HG03442 (cell line): ENCODE data around the gene TCP1.
"Not testable (repeated sequence)": the region's sequence is repeated elsewhere in the genome, so short reads cannot be mapped to it uniquely, and the experiment has no call there.

Source experiments
- ATAC-seq: cut with Tn5 transposase; IDR thresholded peaks from one replicate; pipeline ENCODE4 v1.9.1; 2021; ENCODE audit warnings: mild to moderate bottlenecking, moderate library complexity; ENCODE audit not compliant: unreplicated experiment

Gene TCP1

DNA sequence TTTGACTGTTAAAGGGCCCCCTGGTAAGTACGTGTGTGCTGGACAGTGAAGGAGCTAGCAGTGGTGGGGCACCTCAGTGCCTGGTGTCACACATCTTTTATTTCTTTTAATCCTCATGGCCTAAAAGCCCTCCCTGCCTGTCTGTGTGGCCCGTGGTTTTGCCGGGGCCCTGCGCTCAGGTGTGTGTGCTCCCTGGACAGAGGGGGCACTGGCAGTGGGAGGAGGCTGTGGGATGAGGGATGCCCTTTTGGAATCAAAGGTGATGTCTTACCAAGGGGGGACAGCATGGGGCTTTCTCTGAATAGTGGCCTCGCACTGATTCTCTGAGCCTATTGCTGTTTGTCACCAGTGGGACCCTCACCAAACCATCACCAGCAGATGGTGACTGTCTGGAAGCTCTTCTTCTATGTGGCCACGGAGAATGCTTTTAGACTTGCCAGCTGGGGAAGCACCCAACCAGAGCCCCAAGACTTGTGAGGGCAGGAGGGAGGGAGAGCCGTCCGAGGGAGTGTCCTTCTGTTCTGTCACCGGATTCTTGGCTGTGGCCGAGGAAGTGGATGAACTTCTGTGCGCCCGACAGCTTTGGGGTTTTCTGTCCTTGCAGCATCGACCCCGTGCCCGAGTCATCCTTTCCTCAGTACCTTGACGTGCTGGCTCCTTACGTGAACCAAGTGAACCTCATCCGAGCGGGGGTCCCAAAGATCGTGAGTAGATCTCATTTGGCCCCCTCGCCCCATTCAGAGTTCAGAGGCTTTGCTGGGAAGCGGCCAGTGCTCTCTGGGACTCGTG is 28.7 kb upstream of the TCP1 start:
- ATAC-seq, result no peak

DNA sequence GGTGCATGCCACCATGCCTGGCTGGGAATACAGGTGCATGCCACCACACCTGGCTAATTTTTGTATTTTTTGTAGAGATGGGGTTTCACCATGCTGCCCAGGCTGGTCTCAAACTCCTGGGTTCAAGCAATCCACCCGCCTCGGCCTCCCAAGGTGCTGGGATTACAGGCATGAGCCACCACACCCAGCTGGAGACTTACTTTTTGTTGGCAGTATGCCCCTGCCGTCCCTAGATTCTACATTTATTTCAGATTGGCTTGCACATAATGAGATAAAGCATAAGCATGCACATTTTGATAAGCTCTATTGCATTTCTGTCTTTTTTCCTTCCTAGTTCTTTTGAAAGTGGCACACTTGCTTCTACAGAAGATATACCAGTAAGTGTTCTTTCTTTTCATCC is 27.4 kb upstream of the TCP1 start:
- ATAC-seq, result not testable (repeated sequence)

DNA sequence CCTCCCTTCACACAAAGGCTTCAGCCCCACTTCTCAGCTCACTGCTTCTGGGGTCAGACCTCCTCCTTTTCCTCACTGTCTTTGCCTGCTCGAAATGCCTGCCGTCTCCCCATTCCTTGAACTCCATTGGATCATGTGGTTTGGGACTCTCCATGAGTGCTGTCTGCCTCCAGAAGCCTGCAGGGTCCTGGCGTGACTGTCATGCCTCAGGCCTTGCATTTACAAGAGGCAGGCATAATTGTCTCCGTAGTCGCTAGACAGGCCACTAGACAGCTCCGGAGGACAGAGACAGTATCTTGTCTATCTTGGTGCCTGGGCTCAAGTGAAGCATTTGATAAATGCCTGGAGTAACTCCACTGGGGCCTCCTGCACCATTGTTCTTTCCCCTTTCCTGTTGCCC is 26.0 kb upstream of the TCP1 start:
- ATAC-seq, result no peak

DNA sequence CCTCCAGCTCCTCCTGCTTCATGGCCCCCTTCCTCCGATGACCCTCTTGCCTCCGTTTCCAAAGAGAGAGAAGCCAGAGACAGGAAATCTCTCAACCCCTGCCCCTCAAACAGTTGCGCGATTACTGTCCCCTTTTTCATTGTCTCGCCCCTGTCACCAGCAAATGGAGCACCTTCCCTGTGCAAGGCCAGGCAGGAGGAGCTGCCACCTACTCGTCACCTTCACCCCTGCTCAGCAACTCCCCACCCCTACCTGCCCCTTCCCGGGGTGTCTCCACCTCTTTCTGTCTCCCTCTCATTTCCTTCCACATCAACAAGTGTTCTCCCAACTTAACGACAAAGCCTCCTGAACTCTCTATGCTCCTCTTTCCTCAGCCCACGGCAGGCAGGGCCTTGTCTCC is 24.4 kb upstream of the TCP1 start:
- no peak for ATAC-seq

DNA sequence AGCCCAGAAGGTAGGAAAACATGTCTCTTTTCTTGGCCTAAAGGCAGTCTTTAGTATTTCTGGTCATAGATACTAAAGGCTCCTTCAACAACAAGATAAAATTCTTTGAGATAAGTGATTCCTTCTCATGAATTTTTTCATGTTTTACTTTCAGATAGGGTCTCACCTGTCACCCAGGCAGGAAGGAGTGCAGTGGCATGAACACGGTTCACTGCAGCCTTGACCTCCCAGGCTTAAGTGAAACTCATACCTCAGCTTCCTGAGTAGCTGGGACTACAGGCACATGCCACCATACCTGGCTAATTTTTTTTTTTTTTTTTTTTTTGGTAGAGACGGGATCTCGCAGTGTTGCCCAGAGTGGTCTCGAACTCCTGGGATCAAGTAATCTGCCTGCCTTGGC is 19.7 kb upstream of the TCP1 start:
- ATAC-seq, result no peak

DNA sequence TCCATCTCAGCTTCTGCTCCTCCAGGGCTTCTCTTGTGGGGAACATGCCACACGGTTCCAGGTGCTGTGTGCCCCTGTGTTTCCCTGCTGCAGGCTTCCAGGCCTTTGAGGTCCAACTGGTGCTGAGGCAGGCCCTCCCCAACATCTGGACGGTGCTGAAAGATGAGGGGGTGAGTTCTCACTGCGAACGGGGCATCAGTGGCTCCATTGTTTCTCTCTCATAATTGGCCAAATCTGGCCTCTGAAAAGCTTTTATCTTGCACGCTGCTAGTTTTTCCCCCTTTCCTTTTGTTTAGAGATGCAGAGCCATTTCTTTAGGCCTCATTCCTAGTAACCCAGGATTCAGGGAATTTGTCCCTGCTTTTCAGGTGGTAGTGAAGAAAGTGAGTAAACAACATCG is 19.2 kb upstream of the TCP1 start:
- ATAC-seq, result no peak

DNA sequence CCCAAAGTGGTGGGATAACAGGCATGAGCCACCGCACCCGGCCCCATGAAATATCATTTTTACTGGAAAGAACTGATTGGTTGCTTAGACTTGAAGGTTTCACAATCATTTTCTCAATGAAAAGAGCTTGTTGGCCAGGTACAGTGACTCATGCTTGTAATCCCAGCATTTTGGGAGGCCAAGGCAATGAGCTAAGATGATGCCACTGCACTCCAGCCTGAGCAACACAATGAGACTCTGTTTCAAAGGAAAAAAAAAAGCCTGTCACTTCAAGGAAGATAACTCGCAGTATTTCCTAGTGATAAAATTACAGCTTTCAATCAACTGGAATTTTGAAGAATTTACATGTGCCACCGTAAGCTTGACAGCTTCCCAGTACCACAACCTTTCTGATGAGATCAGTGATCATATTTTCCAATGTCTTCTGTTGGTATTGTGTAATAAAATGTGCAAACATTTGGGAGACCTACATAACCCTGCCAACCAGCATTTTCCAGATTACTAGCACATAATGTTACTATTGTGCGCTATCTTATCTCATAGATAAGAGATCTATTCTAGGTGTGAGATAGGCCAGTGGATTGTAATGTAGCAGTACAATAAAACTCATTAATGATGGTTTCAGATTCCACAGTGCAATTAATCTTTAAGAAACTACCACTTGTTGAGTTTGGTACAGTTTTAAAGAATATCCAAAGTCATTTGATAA is 17.9 kb upstream of the TCP1 start:
- ATAC-seq, result no peak

DNA sequence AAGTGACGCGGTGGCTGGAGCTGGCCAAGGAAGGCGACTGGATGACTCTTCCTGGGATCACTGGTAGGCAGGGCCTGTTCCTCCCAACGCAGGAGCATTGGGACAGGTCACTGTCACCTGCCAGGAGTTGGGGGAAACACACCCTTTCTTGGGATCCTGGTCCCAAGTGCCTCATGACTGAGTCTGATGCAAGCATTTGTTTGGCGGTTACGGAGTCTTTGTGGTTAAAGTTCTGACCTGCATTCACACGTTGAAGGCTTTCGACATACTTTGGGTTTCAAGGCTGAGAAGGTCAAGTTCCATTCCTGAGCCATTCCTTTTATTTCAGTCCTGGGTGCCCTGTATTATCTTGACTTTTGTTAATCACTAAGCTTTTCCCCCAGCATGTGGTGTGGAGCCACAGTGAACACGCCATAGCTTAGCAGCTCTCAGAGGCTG is 16.6 kb upstream of the TCP1 start:
- ATAC-seq, result no peak

DNA sequence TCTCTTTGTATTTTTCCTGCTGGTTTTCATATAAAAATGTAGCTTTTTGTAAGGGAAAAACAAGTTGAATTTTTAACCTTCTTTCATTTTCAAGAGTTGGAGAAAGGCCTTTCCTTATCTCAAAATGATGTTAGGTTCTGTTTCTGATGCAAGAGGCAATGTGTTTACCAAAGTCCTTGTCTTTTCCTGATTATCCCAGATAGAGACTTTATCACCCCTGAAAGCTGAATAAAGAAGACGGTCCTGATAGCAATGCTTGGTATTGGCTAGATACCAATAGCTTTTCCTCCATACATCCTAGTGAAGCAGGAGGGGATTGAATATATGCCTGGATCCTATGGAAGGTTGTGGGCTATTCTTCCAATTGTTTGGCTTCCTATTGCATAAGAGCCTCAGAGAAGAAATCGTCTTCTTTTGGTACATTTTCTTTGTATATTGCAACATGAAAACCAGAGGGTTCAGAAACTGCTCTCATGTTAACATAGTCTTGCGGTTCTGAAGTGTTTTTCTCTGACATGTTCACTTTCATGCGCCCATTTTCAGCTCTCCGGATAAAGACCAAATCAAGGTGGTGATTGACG is 16.1 kb upstream of the TCP1 start:
- ATAC-seq, result no peak

DNA sequence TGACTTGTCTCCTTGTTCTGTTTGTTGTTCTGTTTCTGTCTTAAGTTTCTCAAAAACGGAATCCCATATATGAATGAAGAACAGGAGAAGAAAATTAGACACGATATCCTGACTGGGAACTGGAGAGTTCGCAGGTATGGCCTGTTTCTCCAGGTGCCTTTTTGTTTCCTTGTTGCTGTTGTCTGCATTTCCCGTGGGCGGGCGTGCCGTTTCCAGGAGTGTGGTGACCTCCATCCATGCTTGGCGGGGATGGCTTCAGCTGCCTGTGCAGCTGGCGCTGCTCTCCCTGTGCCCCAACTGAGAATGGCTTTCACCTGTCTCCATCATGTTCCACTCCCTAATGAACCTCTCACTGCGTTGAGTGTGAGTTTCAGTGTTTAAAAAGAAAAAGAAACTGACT is 15.1 kb upstream of the TCP1 start:
- no peak for ATAC-seq

DNA sequence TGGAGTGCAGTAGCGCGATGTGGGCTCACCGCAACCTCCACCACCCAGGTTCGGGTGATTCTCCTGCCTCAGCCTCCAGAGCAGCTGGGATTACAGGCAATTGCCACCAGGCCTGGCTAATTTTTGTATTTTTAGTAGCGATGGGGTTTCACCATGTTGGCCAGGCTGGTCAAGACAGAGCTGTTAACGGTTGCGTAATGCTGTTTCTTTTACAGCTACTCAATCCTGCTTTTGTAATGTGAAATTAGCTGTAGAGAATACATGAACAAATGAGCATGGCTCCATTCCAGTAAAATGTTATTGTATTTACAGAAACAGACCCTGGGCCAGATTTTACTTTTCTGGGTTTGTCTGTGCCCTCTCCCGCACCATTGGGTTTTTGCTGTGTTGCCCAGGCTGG is 12.5 kb upstream of the TCP1 start:
- no peak for ATAC-seq

DNA sequence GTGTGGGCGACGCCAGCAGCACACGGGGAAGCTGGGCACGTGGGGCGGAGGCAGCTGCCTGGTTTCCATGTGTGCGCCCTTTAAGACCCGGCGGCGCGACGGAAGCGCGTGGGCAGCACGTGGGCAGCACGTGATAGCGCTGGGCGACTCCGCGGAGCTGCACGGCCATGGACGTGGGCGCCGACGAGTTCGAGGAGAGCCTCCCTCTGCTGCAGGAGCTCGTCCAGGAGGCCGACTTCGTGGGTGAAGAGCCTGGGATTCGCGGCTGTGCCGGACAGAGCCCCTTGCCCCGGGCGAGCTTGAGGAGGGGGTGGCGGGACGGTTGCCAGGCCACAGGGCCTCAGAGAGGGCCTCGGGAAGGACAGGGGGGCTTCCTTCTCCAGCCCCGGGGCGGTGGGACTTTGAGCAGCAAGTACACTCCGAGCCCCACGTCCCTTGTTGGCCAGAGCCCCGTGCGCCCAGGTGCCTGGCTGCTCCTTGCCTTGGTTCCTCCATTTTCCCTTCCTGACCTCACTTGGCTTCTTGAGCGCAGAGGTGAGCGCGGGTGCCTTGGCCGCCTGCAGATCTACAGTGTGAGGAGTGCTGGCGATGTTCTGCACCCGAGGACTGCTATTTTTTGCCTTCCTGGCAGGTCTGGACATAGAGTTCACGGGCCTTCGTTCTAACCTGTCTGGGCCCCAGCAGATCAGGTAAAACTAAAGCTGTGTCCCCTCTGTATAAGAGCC is 10.9 kb upstream of the TCP1 start, which contains the start of gene PNLDC1:
TSS of gene PNLDC1 (plus strand) at position 136 of the 725 bp plus-strand sequence. CDS start at position 168, 32 bp downstream.
- ATAC-seq, result no peak

DNA sequence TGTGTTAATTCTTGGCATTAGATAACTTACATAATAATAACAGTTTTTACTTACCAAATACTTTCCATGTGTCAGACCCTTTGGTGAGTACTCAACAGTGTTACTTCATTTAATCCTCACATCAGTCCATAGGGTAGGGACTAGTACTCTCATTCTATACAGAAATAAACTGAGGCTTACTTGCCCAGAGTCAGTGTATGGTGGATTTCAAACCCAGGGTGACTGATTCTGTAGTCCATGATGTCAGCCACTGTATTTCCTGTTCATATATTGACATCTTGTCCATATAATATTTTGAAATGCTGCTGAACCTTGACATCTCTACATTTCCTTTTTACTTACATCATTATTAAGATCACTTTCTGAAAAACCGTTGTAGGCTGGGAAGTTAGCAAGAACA is 8.2 kb upstream of the TCP1 start:
- ATAC-seq, result no peak

DNA sequence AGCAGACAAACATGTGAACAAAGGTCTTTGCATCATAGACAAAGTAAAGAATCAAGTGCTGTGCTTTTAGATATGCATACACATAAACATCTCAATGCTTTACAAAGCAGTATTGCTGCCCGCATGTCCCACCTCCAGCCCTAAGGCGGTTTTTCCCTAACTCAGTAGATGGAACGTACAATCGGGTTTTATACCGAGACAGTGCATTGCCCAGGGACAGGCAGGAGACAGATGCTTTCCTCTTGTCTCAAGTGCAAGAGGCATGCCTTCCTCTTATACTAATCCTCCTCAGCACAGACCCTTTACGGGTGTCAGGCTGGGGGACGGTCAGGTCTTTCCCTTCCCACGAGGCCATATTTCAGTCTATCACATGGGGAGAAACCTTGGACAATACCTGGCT is 5.6 kb upstream of the TCP1 start:
- not testable (repeated sequence) for ATAC-seq

DNA sequence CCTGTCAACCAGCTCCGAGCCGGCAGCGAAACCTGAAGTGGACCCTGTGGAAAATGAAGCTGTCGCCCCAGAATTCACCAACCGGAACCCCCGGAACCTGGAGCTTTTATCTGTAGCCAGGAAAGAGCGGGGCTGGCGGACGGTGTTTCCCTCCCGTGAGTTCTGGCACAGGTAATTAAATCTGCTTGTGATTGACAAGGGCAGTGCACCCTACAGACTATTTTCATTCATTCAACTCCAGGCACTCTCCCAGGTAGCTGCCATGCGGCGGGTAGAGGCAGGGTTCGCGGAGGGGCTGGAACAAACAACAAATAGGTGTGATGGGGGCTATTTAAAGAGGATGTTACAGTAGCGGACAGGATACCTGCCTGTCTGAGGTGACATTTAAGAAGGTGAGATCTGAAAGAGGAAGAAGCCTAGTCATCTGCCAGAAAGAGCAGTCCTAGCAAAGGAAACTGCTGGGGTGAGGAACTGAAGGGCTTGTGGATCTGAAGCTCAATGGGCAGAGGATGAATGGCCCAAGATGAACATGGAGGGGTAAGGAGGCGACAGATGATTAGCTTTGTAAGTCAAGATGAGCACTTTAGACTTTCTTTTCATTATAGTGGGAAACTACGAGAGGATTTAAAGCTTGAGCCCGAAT is 1.7 kb upstream of the TCP1 start:
- ATAC-seq, result no peak

DNA sequence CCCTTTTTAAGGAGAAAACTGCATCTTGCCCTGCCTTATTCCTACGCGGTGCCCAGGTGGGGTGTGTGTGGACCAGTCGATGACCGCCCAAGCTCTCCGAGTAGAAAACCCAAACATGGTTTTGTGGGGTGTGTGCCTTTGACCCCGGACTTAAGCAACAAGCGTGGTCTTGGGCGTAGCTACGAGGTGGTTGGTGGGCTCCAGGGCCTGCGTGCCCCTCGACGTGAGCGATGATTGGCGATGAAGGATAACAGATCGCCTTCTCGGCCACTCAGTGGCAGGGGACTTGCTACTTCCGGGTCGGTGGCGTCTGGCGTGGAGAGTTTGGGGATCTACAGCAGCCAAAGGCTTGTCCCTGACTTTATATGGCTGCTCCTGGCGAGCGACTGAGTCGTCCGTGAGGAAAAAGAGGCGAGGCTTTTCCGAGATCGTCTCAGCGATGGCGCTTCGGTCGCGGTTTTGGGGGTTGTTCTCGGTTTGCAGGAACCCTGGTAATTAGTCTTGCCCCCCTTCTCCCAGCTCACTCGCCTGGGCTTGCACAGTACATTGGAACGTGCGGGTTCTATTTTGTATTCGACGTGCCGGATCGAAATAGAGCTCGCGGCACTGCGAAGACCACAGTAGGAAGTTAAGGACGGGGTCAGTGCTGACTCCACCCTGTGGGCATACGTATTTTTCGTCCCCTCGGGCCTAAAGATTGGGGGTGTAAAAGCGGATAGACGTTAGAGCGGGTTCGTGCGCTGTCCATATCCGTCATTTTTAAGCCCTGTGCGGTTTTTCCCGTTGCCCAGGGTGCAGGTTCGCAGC is 950 bp upstream of the TCP1 start, which contains the start of gene MRPL18:
TSS of gene MRPL18 (plus strand) at position 319 of the 807 bp plus-strand sequence. CDS start at position 440, 121 bp downstream.
- peak; percentile 81 for ATAC-seq

DNA sequence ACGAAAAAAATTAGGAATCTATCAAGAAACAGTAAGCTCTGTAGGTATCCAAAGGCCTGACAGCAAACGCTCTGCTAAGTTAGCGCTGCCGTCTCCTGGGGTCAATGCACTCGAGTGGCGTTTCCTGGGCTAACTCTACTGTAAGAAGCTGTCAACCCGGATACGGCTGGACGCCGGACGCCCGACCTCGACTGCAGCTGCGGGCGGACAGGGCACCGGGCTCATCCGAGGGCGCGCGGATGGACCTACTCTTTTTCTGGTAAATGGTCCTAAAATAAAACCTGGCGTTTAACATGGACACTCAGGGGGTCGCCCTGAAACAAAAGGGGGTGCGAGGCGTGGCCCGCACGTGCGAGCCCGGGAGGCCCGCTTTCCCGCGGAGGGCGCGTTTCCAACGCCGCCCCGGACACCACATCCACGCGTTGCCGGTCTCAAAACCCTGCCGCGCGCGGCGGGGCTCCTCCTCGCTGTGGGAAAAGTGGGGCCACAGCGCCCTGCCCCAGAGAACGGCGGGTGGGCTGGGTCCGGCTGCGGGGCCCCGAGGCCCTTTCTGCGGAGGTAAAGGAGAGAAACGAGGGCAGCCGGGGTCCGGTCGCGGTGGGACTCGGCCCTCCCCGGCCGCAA is 537 bp downstream of the TCP1 start:
- no peak for ATAC-seq

DNA sequence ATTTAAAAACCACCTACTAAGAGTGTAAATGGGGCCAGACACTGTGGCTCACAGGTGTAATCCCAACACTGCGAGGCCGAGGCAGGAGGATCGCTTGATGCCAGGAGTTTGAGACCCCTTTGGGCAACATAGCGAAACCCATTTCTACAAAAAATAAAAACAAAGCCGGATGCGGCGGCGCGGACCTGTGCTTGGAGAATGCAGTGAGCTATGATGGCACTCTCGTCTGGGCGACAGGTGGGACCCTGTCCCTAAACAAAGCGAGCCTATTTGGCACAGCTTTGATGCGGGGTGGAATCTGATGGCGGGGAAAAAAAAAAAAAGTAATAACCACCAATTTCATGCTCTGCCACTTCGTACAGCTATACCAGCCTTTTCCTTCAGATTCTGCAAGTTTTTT is 1.1 kb downstream of the TCP1 start:
- no peak for ATAC-seq

DNA sequence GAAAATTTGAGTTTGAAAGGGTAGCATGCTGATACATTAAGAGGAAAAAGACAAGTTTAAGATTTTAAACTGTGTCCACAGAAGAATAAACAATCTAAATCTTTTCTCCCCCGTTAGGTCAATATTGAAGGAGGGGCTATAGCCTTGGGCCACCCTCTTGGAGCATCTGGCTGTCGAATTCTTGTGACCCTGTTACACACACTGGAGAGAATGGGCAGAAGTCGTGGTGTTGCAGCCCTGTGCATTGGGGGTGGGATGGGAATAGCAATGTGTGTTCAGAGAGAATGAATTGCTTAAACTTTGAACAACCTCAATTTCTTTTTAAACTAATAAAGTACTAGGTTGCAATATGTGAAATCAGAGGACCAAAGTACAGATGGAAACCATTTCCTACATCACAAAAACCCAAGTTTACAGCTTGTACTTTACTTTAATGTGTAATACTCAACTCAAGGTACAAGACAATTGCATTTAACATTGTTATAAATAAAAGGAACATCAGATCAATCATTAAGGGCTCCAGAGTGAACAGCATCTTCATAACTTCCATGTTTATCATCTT is 10.8 kb downstream of the TCP1 start:
- no peak for ATAC-seq
